IMR-90 (cell line): ENCODE measurements around the gene MECP2.

Experiments used
- BHLHE40 ChIP-seq: fragments of 150-350 bp; IDR thresholded peaks from 2 replicates; pipeline ENCODE4 v1.6.1; 2016; ENCODE audit warnings: mild to moderate bottlenecking, low read depth, low read length
- CEBPB ChIP-seq: IDR thresholded peaks from 2 replicates; pipeline ENCODE4 v1.6.1; 2012; ENCODE audit warnings: low read depth, low read length, improper control_type of control experiment
- CTCF ChIP-seq: conservative IDR thresholded peaks from 2 replicates; pipeline ENCODE4 v1.5.1; 2012; ENCODE audit warnings: mild to moderate bottlenecking, low read depth, low read length, improper control_type of control experiment
- MAZ ChIP-seq: IDR thresholded peaks from 2 replicates; pipeline ENCODE4 v1.6.1; 2012; ENCODE audit warnings: low read depth, mild to moderate bottlenecking, low read length, improper control_type of control experiment, moderate library complexity, borderline replicate concordance
- MXI1 ChIP-seq: IDR thresholded peaks from 2 replicates; pipeline ENCODE4 v1.6.1; 2012; ENCODE audit warnings: low read depth, mild to moderate bottlenecking, low read length, moderate library complexity, borderline replicate concordance
- POLR2A ChIP-seq: IDR thresholded peaks from 2 replicates; pipeline ENCODE4 v1.6.1; 2012; ENCODE audit warnings: mild to moderate bottlenecking, low read depth, low read length
- RAD21 ChIP-seq: IDR thresholded peaks from 2 replicates; pipeline ENCODE4 v1.6.1; 2012; ENCODE audit warnings: low read length, improper control_type of control experiment
- RCOR1 ChIP-seq: IDR thresholded peaks from 2 replicates; pipeline ENCODE4 v1.6.1; 2012; ENCODE audit warnings: mild to moderate bottlenecking, low read length, improper control_type of control experiment; ENCODE audit not compliant: insufficient replicate concordance
- RFX5 ChIP-seq: IDR thresholded peaks from 2 replicates; pipeline ENCODE4 v1.8.0; 2012; ENCODE audit warnings: low read depth, mild to moderate bottlenecking, low read length, moderate library complexity
- SMC3 ChIP-seq: fragments of 150-350 bp; IDR thresholded peaks from 2 replicates; pipeline ENCODE4 v1.6.1; 2016; ENCODE audit warnings: low read depth, mild to moderate bottlenecking, antibody characterized with exemption, low read length, moderate library complexity

GRCh38 chrX:154016366-154017076, 81.0 kb downstream of the MECP2 start:
- TF ChIP-seq POLR2A (no peak), CTCF (no peak), RFX5 (no peak), RCOR1 (no peak), BHLHE40 (no peak), RAD21 (no peak), MXI1 (no peak), SMC3 (no peak), MAZ (no peak), CEBPB (no peak)
